Panc1 (cell line): ENCODE data around the gene FBXW12. TPM values are rescaled to one million over a fixed set of nuclear protein-coding genes. Genes with fewer than 3 reads are reported as not detected.

Experiments
- ATAC-seq: fragments of 200-7000 bp; cut with Tn5 transposase; 2 replicates; pipeline ENCODE4 v1.9.1; 2020; ENCODE audit warnings: mild to moderate bottlenecking, moderate library complexity
- BruUV-seq: library from RNA; stranded (reverse); fragments of 400-500 nt; replicated peaks from 2 replicates; lab custom pipeline; 2021; lab: Mats Ljungman, UMichigan
- CTCF ChIA-PET: fragments of 300-600 bp; sonication (Branson Sonifier 250); formaldehyde crosslinking; loops from one replicate; lab custom pipeline; 2022; ENCODE audit warnings: antibody characterized with exemption; lab: Charles Lee
- POLR2A ChIA-PET: fragments of 300-600 bp; sonication (Branson Sonifier 250); formaldehyde crosslinking; loops from one replicate; lab custom pipeline; 2022; ENCODE audit warnings: antibody characterized with exemption; lab: Charles Lee
- DNase-seq: peaks from one replicate; pipeline ENCODE4 v3.0.0-alpha.2; 2010; ENCODE audit warnings: low read depth, low spot score
- H3K27ac ChIP-seq: 2 replicates; pipeline ENCODE4 v1.5.1; 2011; ENCODE audit warnings: mild to moderate bottlenecking, low read length, inconsistent platforms
- H3K27me3 ChIP-seq: fragments of 200-500 bp; sonication (Bioruptor generic); 2 replicates; pipeline ENCODE4 v1.6.0; 2014; ENCODE audit warnings: low read length, inconsistent platforms; ENCODE audit not compliant: control insufficient read depth, insufficient read depth
- H3K36me3 ChIP-seq: fragments of 200-500 bp; sonication (Bioruptor generic); 2 replicates; pipeline ENCODE4 v1.5.1; 2014; ENCODE audit warnings: inconsistent platforms, mild to moderate bottlenecking, low read length, moderate library complexity; ENCODE audit not compliant: control insufficient read depth, insufficient read depth
- H3K4me1 ChIP-seq: 2 replicates; pipeline ENCODE4 v1.5.1; 2011; ENCODE audit warnings: inconsistent platforms, mild to moderate bottlenecking, low read length, moderate library complexity; ENCODE audit not compliant: control insufficient read depth, insufficient read depth
- H3K4me3 ChIP-seq, 2 experiments: 2 replicates each; pipeline ENCODE4 v1.5.1; 2011 to 2012; ENCODE audit warnings: low read depth in 2 of 2, low read length in 2 of 2, mild to moderate bottlenecking in 2 of 2, inconsistent platforms in 1 of 2, moderate library complexity in 1 of 2
- H3K9me3 ChIP-seq: fragments of 200-500 bp; sonication (Bioruptor generic); 2 replicates; pipeline ENCODE4 v1.5.1; 2014; ENCODE audit warnings: low read depth, mild to moderate bottlenecking, inconsistent platforms, low read length, moderate library complexity; ENCODE audit not compliant: control insufficient read depth, insufficient read depth
- POLR2AphosphoS5 ChIP-seq: IDR thresholded peaks from 2 replicates; pipeline ENCODE4 v1.6.1; 2012; ENCODE audit warnings: mild to moderate bottlenecking, low read depth, low read length, moderate library complexity
- REST ChIP-seq, 2 experiments: IDR thresholded peaks; 2 replicates each; pipeline ENCODE4 v1.6.1; 2011 to 2012; ENCODE audit warnings: low read depth in 2 of 2, control low read depth in 1 of 2, low read length in 1 of 2, mild to moderate bottlenecking in 1 of 2, moderate library complexity in 1 of 2; ENCODE audit not compliant: insufficient read depth in 1 of 2
- SIN3A ChIP-seq: IDR thresholded peaks from 2 replicates; pipeline ENCODE4 v1.6.1; 2012; ENCODE audit warnings: low read depth, mild to moderate bottlenecking, low read length, moderate library complexity, borderline replicate concordance; ENCODE audit not compliant: insufficient read depth
- TCF7L2 ChIP-seq: IDR thresholded peaks from 2 replicates; pipeline ENCODE4 v1.6.1; 2011; ENCODE audit warnings: mild to moderate bottlenecking, low read depth, low read length, inconsistent platforms
- in situ Hi-C: cut with HindIII; loops from 2 replicates; pipeline ENCODE4 v1.10.0; 2016; ENCODE audit warnings: low sequenced_read_pairs, low pct_unique_long_range_greater_than_20kb
- intact Hi-C: fragments of 100-400 bp; cut with micrococcal nuclease; formaldehyde crosslinking; loops from one replicate; pipeline ENCODE4 v1.10.0; 2022; ENCODE audit not compliant: unreplicated experiment
- total RNA-seq: library from RNA; stranded (reverse); gene quantifications from one replicate; pipeline ENCODE4 v1.2.1, GENCODE V29; 2021; ENCODE audit not compliant: unreplicated experiment
- TF ChIP-seq, protein P1 (sequence below): fragments of 450-650 bp; IDR thresholded peaks from 2 replicates; pipeline ENCODE4 v1.5.1; 2017; ENCODE audit warnings: mild to moderate bottlenecking

Gene FBXW12
- total RNA-seq, 1 experiment from 2014 or later, result not detected

- no peak for TF ChIP-seq SIN3A
- TF ChIP-seq TCF7L2, result no peak
- no peak for TF ChIP-seq POLR2AphosphoS5
- TF ChIP-seq, protein P1, sequence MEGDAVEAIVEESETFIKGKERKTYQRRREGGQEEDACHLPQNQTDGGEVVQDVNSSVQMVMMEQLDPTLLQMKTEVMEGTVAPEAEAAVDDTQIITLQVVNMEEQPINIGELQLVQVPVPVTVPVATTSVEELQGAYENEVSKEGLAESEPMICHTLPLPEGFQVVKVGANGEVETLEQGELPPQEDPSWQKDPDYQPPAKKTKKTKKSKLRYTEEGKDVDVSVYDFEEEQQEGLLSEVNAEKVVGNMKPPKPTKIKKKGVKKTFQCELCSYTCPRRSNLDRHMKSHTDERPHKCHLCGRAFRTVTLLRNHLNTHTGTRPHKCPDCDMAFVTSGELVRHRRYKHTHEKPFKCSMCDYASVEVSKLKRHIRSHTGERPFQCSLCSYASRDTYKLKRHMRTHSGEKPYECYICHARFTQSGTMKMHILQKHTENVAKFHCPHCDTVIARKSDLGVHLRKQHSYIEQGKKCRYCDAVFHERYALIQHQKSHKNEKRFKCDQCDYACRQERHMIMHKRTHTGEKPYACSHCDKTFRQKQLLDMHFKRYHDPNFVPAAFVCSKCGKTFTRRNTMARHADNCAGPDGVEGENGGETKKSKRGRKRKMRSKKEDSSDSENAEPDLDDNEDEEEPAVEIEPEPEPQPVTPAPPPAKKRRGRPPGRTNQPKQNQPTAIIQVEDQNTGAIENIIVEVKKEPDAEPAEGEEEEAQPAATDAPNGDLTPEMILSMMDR, result no peak
- no peak for TF ChIP-seq REST (IDR thresholded peaks at IDR 0.05; ENCODE audit: insufficient read depth in 1 of 2, low read depth in 2 of 2, low read length in 1 of 2)
- Histone ChIP-seq H3K36me3 (no peaks in the 10 kb centered on the region), H3K4me3 (no peak overlapping the region), H3K27ac (no peak overlapping the region), H3K9me3 (no peaks in the 10 kb centered on the region), H3K27me3 (peaks cover 2% of the 10 kb centered on the region; the same call in 1 of the 2 replicates), H3K4me1 (no peaks in the 10 kb centered on the region)
- no peak for ATAC-seq
- in situ Hi-C loops, result no loop called here
- intact Hi-C loops, result no loop called here
- BruUV-seq, result no TSS peak
- DNase-seq, result no peak
- CTCF ChIA-PET, result no interaction called here
- POLR2A ChIA-PET, result no interaction called here
Observed at GRCh38 chr3:48364840-48365239, 7.2 kb upstream of the FBXW12 start.

DNA sequence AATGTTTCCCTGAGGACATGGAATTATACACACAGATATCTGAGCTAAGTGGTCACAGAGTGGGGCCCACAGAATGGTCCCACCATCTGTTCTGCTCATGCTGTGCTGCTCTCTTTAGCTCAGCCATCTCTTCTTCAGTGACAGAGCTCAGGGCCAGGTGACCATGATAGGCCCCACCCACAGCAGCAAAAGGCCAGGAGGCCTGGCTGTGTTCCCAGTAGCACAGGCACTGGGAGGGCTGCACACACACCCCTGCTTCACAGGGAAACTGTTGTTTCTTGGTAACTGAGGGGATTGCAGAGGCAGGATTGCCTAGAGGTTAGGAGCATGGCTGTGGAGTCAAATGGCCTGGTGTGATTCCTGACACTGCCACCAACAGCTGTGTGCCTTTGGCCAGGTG lies 4.8 kb upstream of the FBXW12 start:
- in situ Hi-C loops (no loop called here), intact Hi-C loops (no loop called here)
- TF ChIP-seq TCF7L2 (no peak), POLR2AphosphoS5 (no peak), SIN3A (no peak), REST (IDR thresholded peaks at IDR 0.05; ENCODE audit: insufficient read depth in 1 of 2, low read depth in 2 of 2, low read length in 1 of 2) (no peak)
- TF ChIP-seq, protein P1, result no peak
- ATAC-seq (no peak), DNase-seq (no peak)
- H3K27me3 ChIP-seq, result peaks cover 2% of the 10 kb centered on the region; the same call in 1 of the 2 replicates
- no TSS peak for BruUV-seq
- H3K4me3 ChIP-seq, result no peak overlapping the region
- no peak overlapping the region for H3K27ac ChIP-seq
- no peaks in the 10 kb centered on the region for H3K36me3 ChIP-seq
- CTCF ChIA-PET, result interaction anchor here (1.0 kb wide), 1 partner anchor 69 kb away, joined by 3 read pairs; no protein-coding TSS in a partner anchor
- H3K4me1 ChIP-seq, result no peaks in the 10 kb centered on the region
- H3K9me3 ChIP-seq, result no peaks in the 10 kb centered on the region
- POLR2A ChIA-PET, result no interaction called here
